Stimulated activated CD4-positive, alpha-beta T cell treated with anti-CD3 and anti-CD28 coated beads, Interleukin-12 subunit alpha, Interleukin-12 subunit beta, amount 100 ng/mL, for 48 hours (primary cell): ENCODE data around the gene GSTT4.
"Not testable (repeated sequence)": the region's sequence is repeated elsewhere in the genome, so short reads cannot be mapped to it uniquely, and the experiment has no call there.

Source experiments
- DNase-seq, 3 donors: peaks; one replicate each; pipeline ENCODE4 v3.0.0-alpha.2; 2020; ENCODE audit warnings: low read depth in 2 of 3, low spot score in 1 of 3

Gene GSTT4

GRCh38 chr22:23954193-23954990, 50.9 kb downstream of the GSTT4 start:
- not testable (repeated sequence) for DNase-seq

- not testable (repeated sequence) for DNase-seq
Observed at GRCh38 chr22:23953485-23953884, 51.8 kb downstream of the GSTT4 start.

- DNase-seq = not testable (repeated sequence)
Observed at GRCh38 chr22:23952794-23953405, 52.4 kb downstream of the GSTT4 start.

GRCh38 chr22:23951383-23951782, 53.9 kb downstream of the GSTT4 start:
- not testable (repeated sequence) for DNase-seq

GRCh38 chr22:23949764-23950163, 55.5 kb downstream of the GSTT4 start:
- DNase-seq = not testable (repeated sequence)
